GM12891 (cell line): Measurements from ENCODE around the gene GLYR1.

ENCODE experiments used
- DNase-seq: peaks from one replicate; pipeline ENCODE4 v3.0.0; 2011; ENCODE audit warnings: low spot score; ENCODE audit not compliant: insufficient read length
- FAIRE-seq: peaks from 2 replicates; lab custom pipeline; 2011; peaks lifted over from hg19 to GRCh38; lab: Jason Lieb, UNC
- PAX5 ChIP-seq: IDR thresholded peaks from 2 replicates; pipeline ENCODE4 v1.6.1; 2011; ENCODE audit warnings: low read length, moderate library complexity, mild to moderate bottlenecking; ENCODE audit not compliant: insufficient read depth, severe bottlenecking
- POLR2A ChIP-seq: IDR thresholded peaks from 2 replicates; pipeline ENCODE4 v1.6.1; 2011; ENCODE audit warnings: low read depth, low read length, control low read depth
- POLR2AphosphoS5 ChIP-seq: IDR thresholded peaks from 2 replicates; pipeline ENCODE4 v1.6.1; 2011; ENCODE audit warnings: low read depth, low read length, control low read depth
- POU2F2 ChIP-seq: IDR thresholded peaks from 2 replicates; pipeline ENCODE4 v1.6.1; 2011; ENCODE audit warnings: low read depth, mild to moderate bottlenecking, control low read depth, low read length, moderate library complexity
- SPI1 ChIP-seq: IDR thresholded peaks from 2 replicates; pipeline ENCODE4 v1.6.1; 2011; ENCODE audit warnings: low read depth, low read length, control low read depth
- TAF1 ChIP-seq: IDR thresholded peaks from 2 replicates; pipeline ENCODE4 v1.6.1; 2011; ENCODE audit warnings: low read depth, low read length, control low read depth

Gene GLYR1

GRCh38 chr16:4795828-4796572, 51.1 kb downstream of the GLYR1 start:
- no peak for DNase-seq
- FAIRE-seq, result no peak
- no peak for TF ChIP-seq POLR2A
- no peak for TF ChIP-seq PAX5
- TF ChIP-seq POLR2AphosphoS5, result no peak
- TF ChIP-seq POU2F2, result no peak
- no peak for TF ChIP-seq SPI1
- TF ChIP-seq TAF1, result no peak

GRCh38 chr16:4795181-4795827, 51.8 kb downstream of the GLYR1 start, which contains the start of gene SMIM22:
Gene SMIM22 (plus strand): TSS chr16:4795369. CDS start chr16:4795735, 366 bp downstream.
- no peak for DNase-seq
- TF ChIP-seq SPI1 (no peak), TAF1 (no peak), PAX5 (no peak), POLR2AphosphoS5 (no peak), POLR2A (no peak), POU2F2 (no peak)
- no peak for FAIRE-seq

- DNase-seq, result no peak
- TF ChIP-seq POLR2A, result no peak
- TF ChIP-seq PAX5, result no peak
- TF ChIP-seq POLR2AphosphoS5, result no peak
- no peak for TF ChIP-seq SPI1
- no peak for TF ChIP-seq TAF1
- TF ChIP-seq POU2F2, result no peak
- no peak for FAIRE-seq
Observed at GRCh38 chr16:4792951-4793513, 54.1 kb downstream of the GLYR1 start.

GRCh38 chr16:4790871-4791270, 56.2 kb downstream of the GLYR1 start:
- DNase-seq (no peak), FAIRE-seq (no peak)
- no peak for TF ChIP-seq SPI1
- TF ChIP-seq POU2F2, result no peak
- TF ChIP-seq POLR2A, result no peak

GRCh38 chr16:4790261-4790660, 56.8 kb downstream of the GLYR1 start:
- TF ChIP-seq TAF1, result no peak
- no peak for TF ChIP-seq PAX5
- no peak for TF ChIP-seq SPI1
- TF ChIP-seq POLR2AphosphoS5, result no peak
- no peak for TF ChIP-seq POU2F2
- TF ChIP-seq POLR2A, result no peak
- FAIRE-seq, result no peak
- no peak for DNase-seq

GRCh38 chr16:4788910-4789309, 58.2 kb downstream of the GLYR1 start:
- no peak for TF ChIP-seq PAX5
- TF ChIP-seq POLR2AphosphoS5, result no peak
- TF ChIP-seq TAF1, result no peak
- no peak for TF ChIP-seq SPI1
- no peak for TF ChIP-seq POU2F2
- TF ChIP-seq POLR2A, result no peak
- DNase-seq, result no peak
- no peak for FAIRE-seq

GRCh38 chr16:4788489-4788889, 58.6 kb downstream of the GLYR1 start:
- TF ChIP-seq TAF1 (no peak), POLR2A (no peak)
- no peak for DNase-seq
- no peak for FAIRE-seq

GRCh38 chr16:4787627-4788482, 59.2 kb downstream of the GLYR1 start, which contains the start of gene SEPTIN12:
Gene SEPTIN12 (minus strand): TSS chr16:4788345. CDS start chr16:4787645, 700 bp downstream.
- no peak for TF ChIP-seq POU2F2
- no peak for TF ChIP-seq PAX5
- TF ChIP-seq POLR2AphosphoS5, result no peak
- TF ChIP-seq TAF1, result no peak
- no peak for TF ChIP-seq POLR2A
- no peak for TF ChIP-seq SPI1
- FAIRE-seq, result no peak
- DNase-seq, result no peak

GRCh38 chr16:4787068-4787467, 60.0 kb downstream of the GLYR1 start:
- TF ChIP-seq TAF1 (no peak), POLR2AphosphoS5 (no peak), POLR2A (no peak), SPI1 (no peak), POU2F2 (no peak)
- FAIRE-seq, result no peak
- DNase-seq, result no peak
